CD4-positive, alpha-beta T cell treated with Interferon gamma for 1 hour (primary cell): ENCODE results near the gene MISP3.

Experiments used
- DNase-seq: peaks from one replicate; pipeline ENCODE4 v3.0.0-alpha.2; 2020

The MISP3 gene

DNA sequence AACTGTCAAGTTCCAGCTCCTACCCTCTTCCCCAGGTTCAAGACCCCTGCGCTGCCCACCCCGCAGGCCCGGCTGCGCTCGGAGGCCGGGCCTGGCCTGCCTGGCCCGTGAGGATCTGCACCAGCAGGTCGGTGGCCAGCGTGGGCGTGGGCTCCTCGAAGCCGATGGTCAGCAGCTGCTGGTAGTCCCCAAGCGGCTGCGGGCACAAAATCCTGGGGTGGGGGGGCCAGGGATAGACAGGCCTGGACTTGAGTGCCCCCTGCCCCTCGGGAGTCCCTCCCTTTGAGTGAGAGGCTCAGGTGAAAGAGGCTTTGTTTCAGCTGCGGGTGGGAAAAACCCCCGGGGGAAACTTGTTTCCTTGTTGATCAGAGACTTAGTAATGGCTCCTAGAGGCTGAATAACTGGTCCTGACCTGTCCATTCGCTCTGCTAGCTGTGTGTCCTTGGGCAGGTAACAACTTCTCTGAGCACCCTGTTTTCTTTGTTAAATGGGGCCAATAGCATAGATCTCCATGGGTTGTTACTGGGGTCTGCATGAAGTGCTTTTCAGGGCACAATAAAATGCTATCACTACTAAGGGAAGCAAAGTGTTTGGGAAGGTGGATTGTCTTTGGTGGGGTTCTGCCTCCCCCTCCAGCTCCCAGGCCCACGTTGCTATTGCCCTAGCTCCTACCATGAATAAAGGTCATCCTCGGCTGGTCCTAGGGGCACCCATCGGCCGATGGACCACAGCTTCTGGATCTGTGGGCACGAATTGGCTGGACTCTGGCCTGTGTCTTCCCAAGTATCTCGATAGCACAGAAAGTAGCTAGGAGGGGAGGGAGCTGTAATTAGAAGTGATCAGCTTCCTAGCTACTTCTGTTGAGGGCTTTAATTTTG is 9.4 kb downstream of the MISP3 start:
- DNase-seq = peak; percentile 39

DNA sequence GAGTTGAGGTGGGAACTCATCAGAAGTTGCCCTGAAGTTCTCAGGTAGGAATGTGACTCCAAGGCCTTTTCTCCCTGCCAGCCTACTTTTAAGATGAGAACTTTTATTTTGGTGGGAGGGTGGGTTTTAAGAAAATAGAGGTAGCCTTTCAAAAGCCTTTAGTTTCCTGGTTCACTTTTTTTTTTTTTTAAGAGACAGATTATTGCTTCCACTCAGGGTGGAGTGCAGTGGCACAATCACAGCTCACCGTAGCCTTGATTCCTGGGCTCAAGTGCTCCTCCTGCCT is 10.0 kb downstream of the MISP3 start:
- no peak for DNase-seq

DNA sequence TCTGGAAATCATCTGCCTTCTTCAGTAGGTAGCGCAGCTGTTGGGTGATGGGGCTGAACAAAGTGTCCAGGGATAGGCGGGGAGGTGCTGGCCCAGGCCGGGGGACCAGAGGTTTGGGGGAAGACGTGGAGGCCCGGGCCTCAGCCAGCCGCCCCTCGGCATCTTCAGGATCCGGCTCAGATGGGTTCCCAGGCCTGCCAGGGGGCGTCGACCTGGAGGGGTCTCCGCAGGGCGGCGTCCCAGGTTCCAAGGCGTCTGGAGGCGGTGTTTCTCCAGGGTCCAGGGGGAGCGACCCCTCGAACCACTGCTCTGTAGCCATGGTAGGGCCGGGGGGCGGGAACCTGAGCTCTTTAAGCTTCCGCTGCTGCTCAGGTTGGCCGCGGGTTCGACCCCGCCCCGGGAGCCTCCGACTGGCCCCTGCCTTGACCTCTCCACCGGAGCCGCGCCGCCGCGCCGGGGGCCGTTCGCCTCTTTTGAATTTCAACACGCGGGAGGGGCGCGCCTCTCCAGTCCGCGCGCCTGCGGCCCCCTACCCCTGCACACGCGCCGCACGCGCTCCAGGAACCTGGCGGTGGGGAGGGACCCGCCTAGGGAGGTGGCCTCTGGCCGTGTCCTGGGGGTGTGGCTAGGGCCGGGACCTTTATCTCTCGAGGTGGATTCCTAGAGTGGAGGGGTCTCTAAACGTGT is 12.9 kb downstream of the MISP3 start, which contains the start of gene C19orf67:
Gene C19orf67, minus strand, starts transcription at position 475 of the 687 bp plus-strand sequence. Its CDS starts 156 bp downstream, at position 319.
- no peak for DNase-seq

DNA sequence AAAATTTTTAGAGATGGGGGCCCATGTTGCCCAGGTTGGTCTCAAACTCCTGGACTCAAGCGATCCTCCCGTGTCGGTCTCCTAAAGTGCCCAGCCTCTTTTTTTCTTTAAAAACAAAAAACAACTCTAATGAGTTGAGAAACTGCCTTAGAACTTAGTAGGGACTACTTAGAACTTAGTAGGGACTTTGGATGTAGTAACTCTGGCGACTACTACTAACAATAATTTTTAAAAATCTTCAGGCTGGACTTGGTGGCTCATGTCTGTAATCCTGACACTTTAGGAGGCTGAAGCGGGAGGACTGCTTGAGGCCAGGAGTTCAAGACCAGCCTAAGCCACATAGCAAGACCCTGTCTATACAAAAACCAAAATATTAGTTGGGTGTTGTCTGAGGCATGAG is 13.5 kb downstream of the MISP3 start:
- no peak for DNase-seq

DNA sequence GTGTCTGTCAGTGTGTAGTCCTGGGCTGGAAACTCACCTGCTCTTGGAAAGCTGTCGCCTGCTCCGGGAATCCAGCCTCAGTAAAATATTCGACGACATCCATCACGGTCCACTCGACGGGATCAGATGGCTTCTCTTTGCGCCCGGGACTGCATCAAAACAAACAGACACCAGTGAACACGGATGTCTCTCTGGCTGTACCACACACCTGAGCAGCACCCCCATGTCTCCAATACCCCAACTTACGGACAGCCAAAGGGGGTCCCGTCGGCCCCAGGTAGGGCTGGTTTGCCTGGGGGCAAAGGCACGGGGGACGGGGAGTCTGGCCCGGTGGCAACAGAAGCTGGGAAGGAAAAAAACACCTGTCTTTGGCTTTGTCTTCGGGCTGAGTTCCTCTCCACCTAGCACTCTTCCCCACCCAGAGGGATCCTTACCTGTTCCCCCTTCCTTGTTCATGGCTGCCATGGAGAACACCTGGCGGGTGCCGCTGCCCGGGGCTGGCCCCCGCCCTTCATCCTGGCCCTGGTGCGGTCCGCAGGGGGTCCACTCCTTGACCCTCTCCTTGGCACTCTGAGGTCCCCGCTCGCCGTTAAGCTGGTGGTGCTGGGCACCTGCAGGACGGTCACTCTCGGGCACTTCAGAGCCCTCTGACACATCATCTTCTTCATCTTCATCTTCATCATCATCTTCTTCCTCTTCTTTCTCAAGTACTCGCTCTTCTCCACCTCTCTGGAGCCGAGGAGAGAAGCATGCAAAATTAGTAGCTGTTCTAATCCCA is 16.2 kb downstream of the MISP3 start:
- DNase-seq = no peak

DNA sequence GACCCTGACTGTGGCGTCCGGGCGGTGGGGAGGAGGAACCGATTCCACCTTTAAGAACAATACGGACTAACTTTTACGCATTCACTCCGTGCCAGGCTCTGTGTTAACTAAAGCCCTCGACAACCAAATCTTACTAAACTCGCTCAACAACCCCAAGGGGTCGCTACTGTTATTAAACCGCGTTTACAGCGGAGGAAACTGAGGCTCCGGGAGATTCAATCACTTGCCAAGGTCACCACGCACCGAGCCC is 16.8 kb downstream of the MISP3 start:
- no peak for DNase-seq

DNA sequence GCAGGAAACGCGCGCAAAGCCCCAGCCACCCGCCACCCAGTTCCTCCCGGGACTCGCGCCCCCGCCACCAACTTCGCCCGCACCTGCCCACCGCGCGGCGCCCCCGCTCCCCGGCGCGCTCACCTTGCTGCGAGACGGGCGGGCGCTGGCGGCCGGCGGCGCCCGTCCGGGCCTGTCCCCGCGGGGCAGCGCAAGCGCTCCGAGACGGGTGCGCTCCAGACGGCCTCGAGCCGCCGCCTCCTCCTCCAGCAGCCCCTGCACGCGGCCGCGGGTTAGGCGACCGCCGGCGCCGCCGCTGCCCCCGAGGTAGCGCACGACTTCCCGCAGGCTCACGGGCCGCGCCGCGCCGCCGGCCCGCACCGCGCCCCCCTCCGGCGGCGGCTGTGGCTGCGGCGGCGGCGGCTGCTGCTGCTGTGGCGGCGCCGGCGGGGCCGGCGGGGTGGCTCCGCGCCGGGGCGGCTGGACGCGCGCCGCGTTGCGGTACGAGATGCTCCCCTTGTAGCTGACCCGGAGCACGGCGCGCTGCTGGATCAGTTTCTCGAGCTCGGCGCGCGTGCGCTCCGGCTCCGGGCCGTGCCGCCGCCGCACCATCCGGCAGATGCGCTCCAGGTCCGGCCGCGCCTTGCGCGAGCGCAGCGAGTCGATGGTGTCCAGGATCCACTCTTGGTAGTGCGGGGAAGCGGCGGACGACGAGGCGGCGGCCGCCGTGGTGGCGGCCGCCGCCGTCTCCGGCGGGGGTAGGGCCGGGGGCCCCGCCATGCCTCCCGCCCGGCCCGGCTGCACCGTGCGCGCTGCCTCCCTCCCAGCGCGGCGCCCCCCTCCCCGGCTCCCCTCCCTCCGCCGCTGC is 17.3 kb downstream of the MISP3 start:
- DNase-seq = peak; percentile 36

DNA sequence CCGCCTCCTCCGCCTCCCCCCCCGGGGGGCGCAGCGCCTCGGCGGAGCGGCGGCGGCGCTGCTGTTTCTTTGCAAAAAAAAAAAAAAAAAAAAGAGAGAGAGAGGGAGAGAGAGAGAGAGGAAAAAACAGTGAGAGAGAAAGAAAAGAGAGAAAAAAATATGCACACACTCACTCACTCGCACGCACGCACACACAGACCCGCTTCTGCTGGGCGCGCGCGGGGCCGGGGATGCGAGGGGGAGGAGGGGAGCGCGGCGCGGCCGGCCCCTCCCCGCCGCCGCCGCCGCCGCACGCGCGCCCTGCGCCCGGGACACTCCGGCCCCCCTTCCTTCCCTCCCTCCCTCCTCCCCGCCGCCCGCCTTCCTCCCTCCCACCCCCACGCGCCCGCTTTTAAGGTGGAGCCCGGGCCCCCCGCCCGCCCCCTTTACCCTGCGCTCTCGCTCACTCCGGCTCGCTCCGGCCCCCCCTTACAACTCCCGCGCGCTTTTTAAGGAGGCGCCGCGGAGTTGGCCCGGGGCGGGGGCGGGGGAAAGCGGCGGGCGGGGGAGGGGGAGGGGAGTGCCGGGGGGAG is 18.0 kb downstream of the MISP3 start, which contains the start of gene SAMD1:
Gene SAMD1, minus strand, starts transcription at position 243 of the 572 bp plus-strand sequence.
- peak; percentile 88 for DNase-seq

DNA sequence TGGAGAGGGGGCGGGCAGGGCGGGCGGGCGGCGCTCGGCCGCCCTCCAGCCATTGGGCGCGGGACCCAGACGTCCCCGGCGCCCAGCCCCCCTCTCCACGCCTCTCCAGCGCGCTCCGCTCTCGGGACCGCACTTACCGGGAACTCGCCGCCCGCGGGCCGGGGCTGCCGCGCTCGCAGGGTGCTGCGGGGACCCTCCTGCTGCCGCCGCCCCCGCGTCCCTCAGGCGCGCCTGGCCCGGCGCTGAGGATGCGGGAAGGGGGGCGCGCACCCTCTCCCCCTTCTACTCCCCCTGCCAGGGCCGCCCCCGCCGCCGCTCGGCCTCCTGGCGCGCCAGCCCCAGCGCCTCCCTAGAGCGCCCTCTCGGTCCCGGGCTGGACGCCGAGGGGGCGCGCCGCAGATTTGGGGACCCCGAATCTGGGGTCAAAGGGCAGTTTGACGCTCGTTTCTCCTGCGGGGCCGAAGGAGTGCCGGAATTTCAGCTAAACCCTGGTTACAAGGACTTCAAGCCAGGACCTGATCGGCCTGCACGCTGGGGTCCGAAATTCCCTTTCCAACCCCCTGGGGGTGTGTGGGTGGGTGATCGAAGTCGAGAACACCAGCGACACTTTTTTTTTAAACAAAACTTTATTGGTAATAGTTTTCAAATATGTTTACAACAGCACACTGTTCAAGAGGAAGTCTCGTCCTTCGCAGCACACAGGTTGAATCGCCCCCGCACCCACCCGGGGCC is 18.7 kb downstream of the MISP3 start:
- peak; percentile 70 for DNase-seq

DNA sequence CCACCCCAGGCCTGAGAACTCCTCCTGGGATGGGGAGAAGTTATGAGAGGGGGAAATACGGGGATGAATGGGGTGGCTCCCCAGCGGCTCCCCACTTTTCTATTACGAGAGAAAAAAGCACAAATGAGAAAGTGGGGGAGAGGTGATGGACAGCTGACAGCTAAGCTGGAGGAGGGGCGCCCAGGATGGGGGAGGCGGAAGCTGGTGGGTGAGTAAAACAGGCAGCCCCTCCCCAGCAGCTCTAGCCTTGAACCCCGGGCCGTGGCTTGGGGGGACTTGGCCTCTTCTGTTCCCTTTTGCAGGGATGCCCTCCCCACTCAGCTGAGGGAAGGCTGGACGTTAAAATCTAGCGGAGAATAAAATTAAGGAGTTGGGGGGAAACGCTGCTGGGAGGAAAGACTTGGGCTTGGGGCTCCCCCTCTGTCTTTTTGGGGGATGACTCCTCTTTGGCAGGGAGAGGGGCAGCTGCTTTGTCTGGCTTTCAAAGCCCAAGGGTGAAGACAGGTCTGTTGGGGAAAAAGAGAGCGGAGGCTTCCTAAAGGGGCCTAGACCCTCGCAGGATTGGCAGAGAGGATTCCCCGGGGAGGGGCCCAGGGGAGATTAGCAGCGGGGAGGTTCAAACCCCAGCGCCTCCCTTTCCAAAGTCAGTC is 19.4 kb downstream of the MISP3 start:
- DNase-seq = peak; percentile 47

DNA sequence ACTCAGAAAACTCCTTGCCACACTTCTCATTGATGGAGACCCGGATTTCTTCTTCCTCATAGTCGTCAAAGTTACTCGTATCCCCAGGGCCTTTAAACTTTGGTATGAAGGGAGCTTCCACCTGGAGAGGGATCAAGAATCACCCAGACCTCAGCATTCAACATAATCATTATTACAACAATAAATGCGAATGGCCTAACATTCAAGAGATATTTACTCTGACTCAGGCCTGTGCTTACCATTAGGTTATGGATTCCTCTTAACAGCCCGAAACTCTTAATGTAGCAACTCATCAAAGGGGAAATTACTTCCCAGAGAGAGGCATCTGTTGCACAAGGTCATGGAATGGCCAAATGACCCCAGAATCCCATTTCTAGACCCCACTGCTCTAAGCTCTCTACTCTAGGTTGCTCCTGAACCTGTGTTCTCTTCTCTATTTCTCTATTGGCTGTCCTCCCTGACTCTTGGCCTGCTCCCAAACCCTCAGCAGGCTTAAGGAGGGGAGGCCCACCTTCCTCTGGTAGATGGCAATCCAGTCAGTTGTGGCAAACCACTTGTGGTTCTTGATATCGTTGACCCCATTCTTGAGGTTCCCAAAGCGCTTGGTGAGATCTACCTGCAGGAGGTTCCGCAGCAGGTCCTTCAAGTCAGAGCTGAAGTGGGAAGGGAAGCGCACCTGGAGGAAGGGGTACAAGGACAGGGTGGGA is 20.7 kb downstream of the MISP3 start:
- no peak for DNase-seq

DNA sequence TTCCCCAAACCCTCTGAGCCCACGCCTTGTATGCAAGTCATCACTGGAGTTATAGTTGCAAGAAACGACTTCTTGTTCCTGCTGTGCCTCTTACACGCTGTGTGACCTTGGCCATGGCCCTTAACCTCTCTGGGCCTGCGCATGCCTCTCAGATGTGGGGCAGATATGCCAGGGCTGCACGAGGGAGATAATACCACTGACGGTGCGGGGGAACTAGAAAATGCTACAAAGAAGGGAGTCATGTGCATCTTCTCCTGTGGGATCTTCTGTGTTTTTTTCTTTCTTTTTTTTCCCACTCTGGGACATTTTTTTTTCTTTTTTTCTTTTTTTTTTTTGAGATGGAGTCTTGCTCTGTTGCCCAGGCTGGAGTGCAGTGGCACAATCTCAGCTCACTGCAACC is 22.3 kb downstream of the MISP3 start:
- no peak for DNase-seq

DNA sequence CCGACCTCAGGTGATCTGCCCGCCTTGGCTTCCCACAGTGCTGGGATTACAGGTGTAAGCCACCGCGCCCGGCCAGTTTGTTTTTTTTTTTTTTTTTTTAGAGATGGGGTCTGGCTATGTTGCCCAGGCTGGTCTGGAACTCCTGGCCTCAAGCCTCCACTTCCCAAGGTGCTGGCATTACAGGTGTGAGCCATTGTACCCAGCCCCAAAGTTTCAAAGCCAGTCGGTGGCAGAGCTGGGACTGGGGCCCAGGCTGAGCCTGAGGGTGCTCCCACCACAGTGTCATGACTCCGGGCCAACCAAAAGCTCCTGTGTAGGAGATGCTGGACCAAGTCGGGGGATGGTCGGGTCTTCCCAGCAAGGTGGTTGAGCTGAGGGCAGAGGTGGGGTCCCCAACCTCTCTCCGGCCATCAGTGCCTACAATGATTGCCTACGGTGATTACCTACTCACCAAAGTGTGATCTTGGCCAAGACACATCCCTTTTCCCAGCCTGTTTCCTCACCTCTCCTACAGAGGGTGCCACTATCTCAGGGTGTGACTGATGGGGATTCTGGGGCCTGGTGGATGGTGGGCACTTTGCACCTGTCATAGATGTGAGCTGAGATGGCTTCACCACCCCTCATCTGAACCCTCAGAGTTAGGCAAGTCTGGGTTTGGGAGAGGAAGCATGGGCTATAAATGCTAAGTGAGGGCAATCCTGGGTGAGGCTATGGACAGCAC is 23.8 kb downstream of the MISP3 start:
- no peak for DNase-seq

DNA sequence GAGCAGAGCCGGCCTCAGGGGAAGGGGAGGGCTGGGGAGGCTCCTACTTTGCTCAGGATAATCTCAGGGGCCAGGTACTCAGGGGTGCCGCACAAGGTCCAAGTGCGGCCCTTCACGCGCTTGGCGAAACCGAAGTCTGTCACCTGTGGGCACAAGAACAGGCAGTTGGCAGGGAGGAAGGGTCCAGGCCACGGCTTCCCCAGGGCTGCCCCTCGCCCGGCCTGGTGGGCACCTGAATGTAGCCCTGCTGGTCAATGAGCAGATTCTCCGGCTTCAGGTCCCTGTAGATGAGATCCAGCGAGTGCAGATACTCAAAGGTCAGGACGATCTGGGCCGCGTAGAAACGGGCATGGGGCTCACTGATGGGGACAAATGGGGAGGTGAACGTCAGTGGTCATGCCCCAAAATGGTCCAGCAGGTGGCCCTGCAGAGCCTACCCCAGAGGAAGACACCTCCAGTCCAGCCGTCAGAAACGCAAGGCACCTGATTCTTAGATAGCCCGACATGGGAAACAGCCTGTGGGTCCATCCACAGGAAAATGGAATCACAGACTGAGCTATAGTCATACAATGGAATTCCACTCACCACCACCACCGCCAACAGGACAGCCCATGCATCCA is 25.1 kb downstream of the MISP3 start:
- no peak for DNase-seq

DNA sequence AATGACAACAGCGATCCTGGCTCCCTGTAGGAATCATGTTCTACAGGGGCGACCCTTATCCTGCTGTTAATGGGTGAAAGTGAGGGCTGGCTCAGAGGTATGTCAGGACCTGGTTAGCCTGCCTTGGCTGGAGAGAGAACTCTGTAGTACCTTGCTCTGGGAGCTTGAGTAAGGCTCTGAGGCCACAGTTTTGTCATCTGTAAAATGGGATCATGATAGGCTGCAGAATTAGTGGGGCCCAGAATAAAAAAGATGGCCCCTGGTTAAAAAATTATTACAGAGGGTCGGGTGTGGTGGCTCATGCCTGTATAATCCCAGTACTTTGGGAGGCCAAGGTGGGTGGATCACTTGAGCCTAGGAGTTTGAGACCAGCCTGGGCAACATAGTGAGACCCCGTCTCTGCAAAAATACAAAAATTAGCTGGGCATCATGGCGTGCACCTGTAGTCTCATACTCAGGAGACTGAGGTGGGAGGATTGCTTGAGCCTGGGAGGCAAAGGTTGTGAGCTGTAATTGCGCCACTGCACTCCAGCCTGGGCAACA is 28.5 kb downstream of the MISP3 start:
- no peak for DNase-seq

DNA sequence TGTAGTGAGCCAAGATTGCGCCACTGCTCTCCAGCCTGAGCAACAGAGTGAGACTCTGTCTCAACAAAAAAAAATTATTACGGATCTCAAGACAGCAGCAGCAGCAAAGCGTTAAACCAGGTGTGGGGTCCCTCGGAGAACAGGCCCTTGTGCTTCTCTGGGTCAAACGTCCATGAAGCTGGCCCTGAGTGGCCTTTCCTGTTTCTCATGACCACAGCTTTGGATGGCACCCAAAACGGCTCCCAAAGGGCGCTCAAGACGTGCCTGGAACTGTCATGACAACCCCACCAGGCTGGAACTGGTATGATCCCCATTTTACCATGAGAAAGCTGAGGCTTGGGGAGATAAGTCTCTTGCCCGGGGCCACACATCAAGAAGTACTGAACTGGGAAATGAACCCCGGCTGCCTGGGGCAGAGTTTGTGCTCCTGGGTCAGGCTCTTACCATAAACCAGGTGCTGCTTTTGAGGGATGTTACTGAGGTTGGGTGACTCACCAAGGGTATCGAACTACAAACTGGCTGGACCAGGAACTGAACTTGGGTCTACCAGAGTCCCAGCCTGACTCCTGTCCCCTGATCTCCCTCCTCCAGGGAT is 29.6 kb downstream of the MISP3 start:
- no peak for DNase-seq

DNA sequence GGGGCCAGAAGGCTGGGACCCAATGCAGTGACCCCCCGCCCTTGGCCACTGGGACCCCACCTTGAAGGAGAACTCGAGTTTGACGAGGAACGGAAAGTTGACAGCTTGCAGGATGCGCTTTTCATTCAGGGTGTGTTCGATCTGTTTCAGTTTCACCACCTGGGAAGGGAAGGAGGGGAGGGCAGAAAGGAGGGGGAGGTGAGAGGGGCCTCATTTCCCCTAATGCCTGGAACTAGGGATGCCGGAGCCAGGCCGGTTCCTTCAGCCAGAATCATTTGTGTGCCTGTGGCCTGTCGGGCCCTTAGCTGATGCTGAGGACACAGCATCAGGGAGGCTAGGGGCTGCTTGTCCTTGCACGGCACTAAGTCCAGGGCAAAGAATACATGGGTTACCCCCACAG is 30.2 kb downstream of the MISP3 start:
- DNase-seq = no peak

DNA sequence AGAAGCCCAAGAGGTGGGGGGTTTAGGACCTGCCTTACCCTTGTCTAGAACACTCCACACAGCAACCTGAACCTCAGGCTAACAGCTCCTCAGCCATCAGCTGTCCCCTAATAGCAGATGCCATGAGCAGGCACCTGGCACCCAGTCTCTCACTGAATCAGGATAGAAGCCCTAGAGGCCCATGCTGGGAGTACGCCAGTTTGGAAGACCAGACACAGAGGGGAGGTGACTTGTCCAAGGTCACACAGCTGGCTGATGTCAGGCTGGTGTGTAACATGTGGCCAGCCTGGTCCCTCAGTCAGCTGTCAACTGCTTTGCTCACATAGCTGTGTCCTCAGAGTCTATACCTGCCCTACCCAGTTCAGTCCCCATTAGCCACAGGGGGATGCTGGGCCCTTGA is 30.7 kb downstream of the MISP3 start:
- no peak for DNase-seq

DNA sequence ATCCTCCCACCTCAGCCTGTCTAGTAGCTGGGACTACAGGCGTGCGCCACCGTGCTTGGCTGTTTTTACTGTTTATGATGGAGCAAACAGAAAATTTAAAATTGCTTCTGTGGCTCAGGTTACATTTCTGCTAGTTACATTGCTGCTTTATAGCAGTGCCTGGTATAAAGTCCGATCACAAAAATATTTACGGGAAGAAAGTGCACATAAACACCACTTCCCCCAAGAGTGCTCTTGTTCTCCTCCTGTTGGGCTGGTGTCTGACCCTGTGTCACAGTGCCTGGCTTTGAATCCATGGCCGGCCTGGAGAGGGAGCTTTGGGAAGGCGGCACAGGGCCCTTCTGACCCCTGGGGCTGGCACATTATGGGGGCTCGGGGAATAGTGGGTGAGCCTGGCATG is 33.1 kb downstream of the MISP3 start:
- DNase-seq = no peak
